NCI-H524 treated with DMSO at 0.1 percent for 48 hours (cell line): ENCODE data around the gene SAMD5.
"Not testable (repeated sequence)": the region's sequence is repeated elsewhere in the genome, so short reads cannot be mapped to it uniquely, and the experiment has no call there.

Experiments
- DNase-seq: peaks from one replicate; lab custom pipeline; 2025; lab: John Stamatoyannopoulos, UW

SAMD5 gene

DNA sequence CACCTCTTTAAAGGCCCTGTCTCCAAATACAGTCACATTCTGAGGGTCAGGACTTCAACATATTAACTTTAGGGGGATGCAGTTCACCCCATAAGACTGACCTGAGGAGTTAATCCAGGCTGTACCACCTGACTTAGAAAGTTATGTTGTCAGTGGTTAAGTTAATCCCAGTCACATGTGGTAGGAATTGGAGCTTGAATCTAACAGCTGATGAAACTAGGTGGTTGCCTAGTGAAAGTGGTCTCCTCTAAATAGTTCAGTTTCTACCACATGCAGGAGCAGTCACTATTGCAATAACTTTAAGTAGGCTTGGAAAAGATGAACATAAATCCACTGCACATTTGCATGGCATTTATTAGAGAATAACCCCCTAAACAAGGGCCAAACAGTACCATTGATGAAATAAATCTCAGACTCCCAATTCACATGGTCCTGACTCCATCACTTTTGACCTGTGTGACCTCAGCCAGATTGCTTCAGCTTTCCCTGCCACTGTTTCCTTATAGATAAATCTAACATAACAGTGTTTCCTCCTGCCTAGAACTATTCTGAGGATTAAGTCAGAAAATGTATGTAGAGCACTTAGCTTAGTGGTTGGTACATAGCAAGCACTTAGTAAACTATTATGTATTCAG is 20.1 kb downstream of the SAMD5 start:
- DNase-seq, result no peak

- no peak for DNase-seq
Observed at GRCh38 chr6:147530132-147531060, 21.9 kb downstream of the SAMD5 start.

DNA sequence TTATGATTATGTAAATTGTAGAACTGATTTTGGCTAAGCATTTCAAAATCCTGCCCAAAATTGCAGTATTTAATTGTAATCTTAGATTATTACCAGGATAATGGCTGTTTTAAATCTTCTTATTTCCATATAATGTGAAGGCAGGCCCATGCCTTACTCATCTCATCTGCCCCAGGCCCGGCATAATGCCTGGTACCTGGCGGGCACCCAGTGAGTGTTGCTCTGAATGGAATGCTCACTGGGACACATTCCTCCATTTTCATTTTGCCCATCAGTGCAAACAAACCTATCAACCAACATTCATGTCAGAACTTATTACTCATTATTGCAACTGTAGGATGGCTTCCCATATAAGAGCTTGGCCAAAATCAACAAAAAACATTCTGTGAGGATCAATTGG is 22.8 kb downstream of the SAMD5 start:
- DNase-seq, result no peak

- no peak for DNase-seq
Observed at GRCh38 chr6:147534116-147534860, 25.8 kb downstream of the SAMD5 start.

DNA sequence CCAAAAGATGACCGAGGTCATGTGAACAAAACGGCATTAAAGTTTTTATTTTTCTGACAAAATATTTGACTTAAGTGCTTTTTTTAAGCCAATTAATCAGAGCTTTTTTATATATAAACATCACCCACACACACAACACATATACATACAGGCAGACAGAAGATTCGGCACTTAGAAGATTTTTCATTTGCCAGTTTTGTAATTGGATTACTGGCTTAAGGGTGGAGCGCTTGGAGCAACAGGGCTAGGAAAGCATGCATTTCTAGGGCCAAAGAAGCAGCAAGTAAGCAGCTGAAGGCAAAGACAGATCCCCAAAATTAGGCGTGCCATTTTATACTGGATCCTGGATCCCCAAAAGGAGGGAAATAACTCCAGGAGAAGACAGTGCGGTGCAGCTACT is 30.3 kb downstream of the SAMD5 start:
- peak; percentile 75 for DNase-seq

- DNase-seq, result no peak
Observed at GRCh38 chr6:147540075-147540474, 31.6 kb downstream of the SAMD5 start.

GRCh38 chr6:147542436-147542835 is 33.9 kb downstream of the SAMD5 start:
- DNase-seq, result not testable (repeated sequence)

DNA sequence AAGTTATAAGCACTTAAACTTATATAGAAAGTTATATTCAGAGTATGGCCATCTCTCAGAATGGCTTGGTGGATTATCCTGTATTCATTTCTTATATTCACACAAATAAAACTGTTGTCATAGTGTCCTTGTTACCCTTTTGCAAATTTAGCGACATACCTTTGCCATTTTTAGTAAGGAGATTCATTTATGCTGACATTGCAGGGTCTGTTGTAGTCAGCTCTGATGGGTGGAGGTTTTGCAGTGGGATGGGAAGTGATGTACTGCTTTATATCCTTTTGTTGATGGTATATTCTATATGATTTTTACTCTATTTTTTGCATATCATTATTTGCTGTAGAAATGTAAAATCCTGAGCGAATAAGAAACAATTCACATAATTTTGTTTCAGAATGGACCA is 35.9 kb downstream of the SAMD5 start:
- DNase-seq, result no peak

- DNase-seq, result no peak
Observed at GRCh38 chr6:147546501-147547368, 38.2 kb downstream of the SAMD5 start.

DNA sequence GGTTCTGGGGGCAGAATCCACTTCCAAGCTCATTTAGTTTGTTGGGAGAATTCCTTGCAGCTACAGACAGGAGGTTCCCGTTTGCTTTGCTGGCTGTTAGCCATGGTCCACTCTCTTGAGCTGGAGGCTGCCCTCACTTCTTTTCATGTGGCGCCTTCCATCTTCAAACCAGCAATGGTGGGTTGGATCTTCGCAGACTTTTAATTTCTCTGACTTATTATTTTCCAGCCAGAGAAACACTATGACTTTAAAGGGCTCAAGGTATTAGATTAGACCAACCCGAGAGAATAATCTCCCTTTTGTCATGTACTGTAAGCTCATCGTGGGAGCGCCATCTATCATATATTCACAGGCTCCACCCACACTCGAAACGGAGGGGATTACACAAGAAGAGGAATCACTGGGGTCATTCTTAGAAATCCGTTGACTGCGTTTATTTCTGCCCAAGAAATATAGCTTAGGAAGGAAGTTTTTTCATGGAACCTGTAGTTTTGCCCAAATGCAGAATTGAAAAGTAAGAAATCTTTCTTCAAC is 38.9 kb downstream of the SAMD5 start:
- no peak for DNase-seq

DNA sequence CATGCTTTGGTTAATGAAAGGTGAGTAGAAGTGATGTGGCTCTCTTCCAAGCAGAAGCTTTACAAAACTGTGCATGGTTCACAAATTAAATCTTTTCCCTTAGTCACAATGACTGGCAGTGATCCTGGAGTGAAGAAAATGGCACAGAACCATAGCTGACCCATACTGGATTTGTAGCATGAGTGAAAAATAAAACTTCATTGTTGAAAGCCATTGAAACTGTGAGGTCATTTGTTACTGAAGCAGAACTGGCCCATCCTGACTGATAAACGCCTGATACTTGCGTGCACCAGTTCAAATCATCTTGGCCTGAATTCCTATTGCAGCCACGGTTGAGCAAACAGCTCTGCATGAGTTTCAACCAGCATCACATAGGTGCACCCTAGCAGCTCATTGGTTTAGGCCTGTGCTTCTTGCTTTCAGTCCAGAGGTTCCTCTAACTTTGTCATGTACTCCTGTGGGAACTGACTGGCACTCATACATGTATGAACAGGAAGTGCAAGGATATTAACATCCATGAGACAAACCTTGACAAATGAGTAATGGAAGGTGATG is 40.5 kb downstream of the SAMD5 start:
- no peak for DNase-seq

- DNase-seq, result no peak
Observed at GRCh38 chr6:147549531-147549930, 41.0 kb downstream of the SAMD5 start.

DNA sequence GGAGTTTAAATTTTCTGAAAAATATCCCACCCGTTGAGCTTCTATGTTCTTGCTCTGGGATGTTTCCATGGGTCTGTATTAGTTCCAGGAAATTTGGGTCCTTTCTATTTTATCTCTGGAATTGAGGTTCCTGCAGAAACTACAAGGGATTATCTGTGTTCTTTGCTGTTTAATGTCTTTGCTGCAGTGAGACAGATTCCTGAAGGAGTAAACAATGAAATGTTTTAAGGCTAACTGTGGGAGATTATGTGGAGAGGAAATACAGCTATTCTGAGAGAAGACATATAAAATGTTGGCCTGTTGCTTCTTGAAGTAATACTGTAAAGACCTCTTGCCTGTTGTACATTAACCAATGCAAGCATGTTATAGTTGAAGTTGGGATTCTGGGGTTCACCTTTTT is 43.5 kb downstream of the SAMD5 start:
- no peak for DNase-seq

- no peak for DNase-seq
Observed at GRCh38 chr6:147553099-147553498, 44.6 kb downstream of the SAMD5 start.

GRCh38 chr6:147554281-147554680 is 45.8 kb downstream of the SAMD5 start:
- DNase-seq, result no peak

- DNase-seq, result no peak
Observed at GRCh38 chr6:147559006-147559405, 50.5 kb downstream of the SAMD5 start.

- DNase-seq, result no peak
Observed at GRCh38 chr6:147560670-147561069, 52.2 kb downstream of the SAMD5 start.

GRCh38 chr6:147561726-147562125 is 53.2 kb downstream of the SAMD5 start:
- DNase-seq, result peak; percentile 83

DNA sequence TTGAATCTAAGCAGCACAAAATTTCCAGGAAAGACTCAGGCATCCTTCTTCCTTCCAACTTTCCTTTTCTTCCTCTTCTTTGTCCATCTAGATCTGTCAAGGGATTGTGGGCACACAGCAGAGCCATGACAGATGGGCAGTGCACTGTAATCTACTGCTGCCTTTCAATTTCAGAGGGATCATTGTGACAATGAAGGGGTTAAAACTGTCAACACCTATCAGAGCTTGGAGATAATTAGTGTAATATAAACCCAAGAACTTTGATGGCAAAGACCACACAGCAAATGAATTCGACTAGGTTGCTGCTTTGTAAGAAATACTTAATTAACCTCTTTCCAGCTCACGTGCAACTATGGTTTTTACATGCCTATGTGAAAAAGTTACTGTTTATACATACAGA is 55.0 kb downstream of the SAMD5 start:
- peak; percentile 65 for DNase-seq

DNA sequence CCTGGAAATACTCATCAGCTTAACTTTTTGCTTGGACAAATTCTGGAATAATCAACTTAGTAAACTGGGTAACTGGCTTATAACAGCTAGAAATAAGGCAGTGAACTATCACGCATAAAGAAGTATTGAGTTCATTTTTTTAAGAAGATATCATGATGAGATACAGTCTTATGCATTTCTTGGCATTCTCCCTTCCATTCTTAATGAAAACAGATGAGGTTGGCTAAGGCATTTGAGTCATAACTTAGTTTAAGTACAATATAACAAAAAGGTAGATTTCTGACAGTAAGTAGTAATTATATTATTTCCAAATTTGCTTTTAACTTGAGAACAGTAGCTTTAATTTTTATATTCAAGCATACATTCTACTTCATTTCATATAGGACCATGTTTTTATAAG is 56.1 kb downstream of the SAMD5 start:
- DNase-seq, result no peak

DNA sequence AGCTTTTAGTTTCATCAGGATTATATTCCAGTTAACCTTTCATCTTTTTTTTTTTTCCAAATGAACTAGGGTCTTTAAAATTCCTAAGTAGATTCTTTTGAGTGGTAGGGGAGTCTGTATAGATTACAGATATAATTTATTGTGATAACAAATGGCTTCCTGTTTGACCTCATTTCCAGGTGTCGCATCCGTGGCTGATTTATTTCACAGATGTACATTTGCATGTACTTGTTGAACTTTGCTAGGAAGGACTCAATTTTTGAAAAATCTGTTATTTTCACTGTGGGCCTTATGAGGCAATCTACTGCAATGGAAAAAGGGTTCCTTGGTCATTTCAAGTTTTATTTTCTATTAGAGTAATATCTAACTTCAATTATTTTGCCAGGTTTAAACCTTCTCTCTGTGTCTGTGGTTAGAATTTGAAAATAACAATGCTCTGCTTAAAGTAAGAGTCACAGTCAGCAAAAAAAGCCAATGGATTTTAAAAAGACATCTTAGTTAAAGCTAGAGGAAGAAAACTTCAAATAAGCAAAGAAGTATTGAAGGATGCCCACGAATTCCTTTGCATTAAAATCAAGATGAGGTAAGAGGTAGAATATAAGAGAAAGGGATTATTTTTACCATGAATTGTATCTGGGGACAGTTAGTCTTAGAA is 57.9 kb downstream of the SAMD5 start:
- no peak for DNase-seq
